Adipocyte (in vitro differentiated cells): ENCODE measurements around the gene KIF1A.

Experiments used
- DNase-seq: peaks from one replicate; pipeline ENCODE4 v3.0.0-alpha.2; 2015; ENCODE audit warnings: low read depth
- H3K27me3 ChIP-seq: replicated peaks from 2 replicates; pipeline ENCODE4 v1.7.0; 2013; ENCODE audit warnings: mild to moderate bottlenecking, low read length, moderate library complexity; ENCODE audit not compliant: control insufficient read depth, insufficient read depth
- H3K36me3 ChIP-seq: 2 replicates; pipeline ENCODE4 v1.7.0; 2013; ENCODE audit warnings: low read length, mild to moderate bottlenecking, moderate library complexity; ENCODE audit not compliant: control insufficient read depth, insufficient read depth, severe bottlenecking
- H3K4me1 ChIP-seq: 2 replicates; pipeline ENCODE4 v1.7.0; 2013; ENCODE audit warnings: mild to moderate bottlenecking, low read length, moderate library complexity; ENCODE audit not compliant: control insufficient read depth, insufficient read depth
- H3K4me3 ChIP-seq: 2 replicates; pipeline ENCODE4 v1.7.0; 2013; ENCODE audit warnings: mild to moderate bottlenecking, low read length, moderate library complexity
- H3K9ac ChIP-seq: 2 replicates; pipeline ENCODE4 v1.7.0; 2013; ENCODE audit warnings: mild to moderate bottlenecking, low read length, moderate library complexity
- H3K9me3 ChIP-seq: 2 replicates; pipeline ENCODE4 v1.7.0; 2013; ENCODE audit warnings: mild to moderate bottlenecking, low read length, moderate library complexity; ENCODE audit not compliant: control insufficient read depth

Gene KIF1A

DNA sequence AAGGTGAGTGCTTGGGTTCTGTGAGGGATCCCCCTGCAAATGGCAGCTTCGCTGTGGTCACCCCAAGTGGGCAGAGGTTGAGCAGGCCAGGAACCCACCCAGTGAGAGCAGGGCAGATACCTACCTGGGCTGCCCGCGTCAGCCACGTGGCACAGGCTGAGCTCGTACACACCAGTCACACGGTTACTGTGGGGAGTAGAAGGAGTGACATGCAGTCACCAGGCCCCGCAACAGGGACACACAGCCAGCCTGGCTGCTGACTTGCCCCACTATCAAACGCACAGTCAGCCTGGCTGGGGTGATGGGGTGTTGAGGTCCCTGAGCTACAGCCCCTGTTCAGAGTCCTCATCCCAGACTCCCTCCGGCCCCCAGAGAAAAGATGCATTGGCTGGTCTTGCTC lies 96.2 kb downstream of the KIF1A start:
- no peak for DNase-seq
- H3K27me3 ChIP-seq, result peaks cover 24% of the 10 kb centered on the region

DNA sequence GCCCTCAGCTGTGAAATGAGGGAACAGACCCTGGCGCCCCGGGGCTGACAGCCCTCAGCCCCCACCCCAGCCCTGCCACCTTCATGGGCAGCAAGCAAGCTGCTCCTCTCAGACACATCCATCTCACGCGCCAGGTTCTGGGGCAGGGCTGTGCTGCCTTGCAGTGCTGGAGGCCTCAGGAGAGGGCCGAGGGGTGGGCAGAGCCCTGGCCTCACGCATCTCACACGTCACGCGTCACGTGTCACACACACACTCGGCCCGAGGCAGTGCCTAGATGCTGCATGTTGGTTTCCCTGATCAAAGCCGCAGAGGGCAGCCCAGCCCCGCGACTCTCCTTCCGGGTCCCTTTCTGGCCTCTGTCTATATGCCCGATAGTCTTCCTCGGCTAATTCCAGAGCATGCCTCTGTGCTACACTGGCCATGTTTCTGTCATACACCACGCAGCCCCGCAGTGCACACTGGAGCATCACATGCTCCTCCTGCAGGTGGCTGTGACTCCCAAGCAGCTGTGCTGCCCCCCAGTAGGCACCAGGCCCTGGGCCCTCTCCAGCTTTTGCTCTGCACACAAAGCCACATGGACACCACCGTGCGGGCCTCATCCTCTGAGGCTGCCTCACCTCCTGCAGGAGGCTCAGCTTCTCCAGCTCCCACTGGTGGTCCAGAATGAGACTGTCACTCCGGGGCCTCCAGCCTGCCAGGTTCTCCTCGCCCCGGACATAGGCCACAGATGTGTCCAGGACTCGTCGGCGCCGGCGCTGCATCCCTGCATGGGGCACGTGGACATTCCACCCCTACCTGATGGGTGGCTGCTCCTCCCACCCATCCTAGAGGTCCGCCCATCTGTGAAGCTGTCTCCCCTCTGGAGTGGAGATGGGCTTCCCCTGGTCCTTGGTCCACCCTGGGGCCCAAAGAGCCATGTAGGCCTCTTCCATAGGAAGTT lies 97.0 kb downstream of the KIF1A start:
- no peaks in the 10 kb centered on the region for H3K9me3 ChIP-seq
- no peak overlapping the region for H3K4me3 ChIP-seq
- H3K27me3 ChIP-seq, result peaks cover 31% of the 10 kb centered on the region
- no peak for DNase-seq
- no peaks in the 10 kb centered on the region for H3K36me3 ChIP-seq
- H3K9ac ChIP-seq, result no peak overlapping the region
- no peaks in the 10 kb centered on the region for H3K4me1 ChIP-seq

More for the DNA sequence above, 96.2 kb downstream of the KIF1A start:
- Histone ChIP-seq H3K4me1 (no peaks in the 10 kb centered on the region), H3K4me3 (no peak overlapping the region), H3K9me3 (no peaks in the 10 kb centered on the region), H3K9ac (no peak overlapping the region), H3K36me3 (no peaks in the 10 kb centered on the region)

DNA sequence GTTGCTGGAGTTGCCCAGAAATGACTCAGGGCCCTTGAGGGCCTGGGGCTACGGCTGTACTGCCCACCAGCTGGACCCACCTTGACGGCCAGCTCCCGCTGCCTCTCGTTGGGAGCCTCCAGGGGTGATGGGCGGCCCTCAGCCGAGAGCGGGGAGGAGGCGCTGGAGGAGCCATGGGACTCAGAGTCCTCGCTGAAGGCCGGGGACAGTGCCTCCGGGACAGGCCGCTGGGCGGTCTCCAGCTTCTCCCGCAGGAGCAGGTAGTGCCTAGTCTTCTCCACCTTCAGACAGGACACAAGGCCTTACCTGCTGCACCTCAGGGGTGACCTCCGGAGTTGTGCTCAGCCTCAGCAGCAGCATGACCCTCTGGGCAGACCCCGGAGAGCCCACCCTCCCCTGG lies 97.6 kb downstream of the KIF1A start:
- H3K4me1 ChIP-seq, result no peaks in the 10 kb centered on the region
- H3K36me3 ChIP-seq, result no peaks in the 10 kb centered on the region
- no peaks in the 10 kb centered on the region for H3K9me3 ChIP-seq
- no peak for DNase-seq
- no peak overlapping the region for H3K4me3 ChIP-seq
- H3K9ac ChIP-seq, result no peak overlapping the region
- H3K27me3 ChIP-seq, result peaks cover 34% of the 10 kb centered on the region

DNA sequence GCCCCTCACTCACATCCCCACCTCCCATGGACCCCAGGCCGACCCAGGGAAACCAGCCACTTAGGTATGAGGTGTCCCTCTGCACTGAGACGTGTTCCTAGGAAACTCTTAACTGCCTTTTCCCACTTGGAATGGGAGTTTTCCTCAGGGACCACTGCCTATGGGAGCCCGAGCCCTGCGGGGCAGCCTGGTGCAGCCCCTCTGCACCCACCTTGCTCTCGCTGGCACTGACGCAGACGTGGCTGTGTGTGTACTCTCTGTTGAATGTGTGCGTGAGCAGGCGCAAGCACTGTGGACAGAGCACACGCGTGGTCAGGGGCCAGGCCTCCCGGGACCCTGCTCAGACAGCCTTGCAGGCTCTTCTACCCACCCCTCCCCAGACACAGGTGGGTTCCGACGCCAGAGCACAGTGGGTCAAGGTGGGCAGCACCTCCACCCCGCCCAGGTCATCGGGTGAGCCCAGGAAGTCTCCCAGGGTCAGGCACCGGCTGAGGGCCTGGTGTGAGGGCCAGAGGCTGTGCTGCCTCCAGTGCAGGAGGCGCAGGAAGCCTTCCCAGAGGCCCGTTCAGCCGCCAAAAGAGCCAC lies 98.3 kb downstream of the KIF1A start:
- H3K27me3 ChIP-seq, result peaks cover 39% of the 10 kb centered on the region
- no peaks in the 10 kb centered on the region for H3K4me1 ChIP-seq
- no peaks in the 10 kb centered on the region for H3K9me3 ChIP-seq
- H3K9ac ChIP-seq, result no peak overlapping the region
- no peaks in the 10 kb centered on the region for H3K36me3 ChIP-seq
- no peak overlapping the region for H3K4me3 ChIP-seq
- no peak for DNase-seq

DNA sequence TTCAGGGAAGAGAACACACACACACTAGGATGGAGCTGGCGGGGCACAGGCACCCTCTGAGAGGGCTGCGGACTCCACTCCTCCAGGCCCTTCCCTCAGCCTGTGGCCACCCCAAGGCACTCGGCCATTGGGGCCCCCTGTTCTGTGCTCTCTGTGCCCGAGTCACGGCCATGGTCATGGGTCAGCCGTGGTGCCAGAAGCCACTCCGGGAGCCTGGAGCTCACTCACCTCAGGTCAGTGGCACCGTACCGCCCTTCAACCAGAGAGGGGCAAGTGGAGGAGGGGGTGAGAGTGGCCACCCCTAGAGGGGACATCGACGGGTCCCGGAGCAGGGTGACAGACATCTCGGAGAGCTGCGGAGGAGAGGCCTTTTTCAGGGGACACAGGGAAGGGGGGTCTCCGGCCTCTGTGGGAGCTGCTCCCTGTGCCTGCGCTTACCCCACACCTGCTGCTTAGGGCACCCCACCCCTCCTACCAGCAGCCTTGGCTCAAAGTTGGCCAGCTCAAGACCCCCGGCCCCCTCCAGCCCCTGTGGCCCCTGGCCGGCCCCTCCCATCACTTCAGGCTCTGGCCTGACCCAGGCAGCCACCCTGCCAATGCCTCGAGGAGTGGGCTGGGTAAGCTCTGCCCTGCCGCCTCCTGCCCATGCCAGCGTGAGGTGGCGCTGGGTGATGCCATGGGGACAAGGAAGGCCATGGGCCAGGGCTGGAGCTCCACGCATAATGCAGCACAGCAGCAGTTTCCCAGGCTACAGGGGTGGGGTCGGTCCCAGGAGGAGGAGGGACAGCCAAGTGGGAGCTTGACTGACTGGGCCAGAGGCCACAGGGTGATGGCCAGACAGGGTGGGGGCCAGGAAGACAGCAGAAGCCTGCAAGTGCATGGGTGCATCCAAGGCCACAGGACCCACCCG lies 99.1 kb downstream of the KIF1A start:
- DNase-seq, result no peak
- H3K36me3 ChIP-seq, result no peaks in the 10 kb centered on the region
- no peak overlapping the region for H3K4me3 ChIP-seq

DNA sequence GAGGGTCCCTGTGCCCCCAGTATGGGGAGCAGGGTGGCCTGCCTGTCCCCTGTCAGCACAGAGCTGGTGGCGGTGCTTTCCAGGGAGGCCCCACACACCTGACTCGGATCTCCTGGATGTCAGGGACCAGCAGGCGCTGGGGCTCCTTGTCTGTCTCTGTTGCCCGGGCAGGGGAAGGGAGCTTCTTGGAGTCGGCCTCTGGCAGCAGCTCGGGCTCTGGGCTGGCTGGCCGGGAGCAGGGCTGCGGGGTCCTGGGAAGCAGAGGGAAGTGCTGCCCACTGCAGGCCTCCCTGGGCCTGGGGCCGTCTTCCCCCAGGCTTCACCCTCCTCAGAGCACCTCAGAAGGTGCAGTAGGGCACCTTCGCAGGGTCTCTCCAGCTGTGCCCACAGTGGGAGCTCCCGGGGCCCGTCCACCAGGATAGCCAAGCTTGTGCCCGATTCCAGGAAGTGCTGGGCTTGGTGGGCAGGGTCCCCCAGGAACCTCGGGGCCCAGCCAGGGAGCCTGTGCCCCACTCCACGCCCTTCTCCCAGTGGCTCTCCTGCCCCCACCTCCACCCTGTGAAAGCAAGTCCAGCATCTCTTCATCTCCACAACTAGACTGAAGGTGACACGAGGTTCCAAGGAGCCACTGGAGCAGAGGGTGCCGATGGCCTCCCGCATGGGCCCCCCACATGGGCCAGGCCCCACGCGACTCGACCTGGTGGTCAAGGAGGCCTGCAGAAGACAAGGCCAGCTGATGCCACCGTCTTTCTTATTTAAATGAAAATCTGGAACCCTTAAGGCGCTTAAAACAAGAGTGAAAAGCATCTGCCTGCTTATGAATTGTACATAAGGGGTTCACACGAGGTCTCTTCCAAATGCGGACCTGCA lies 100.1 kb downstream of the KIF1A start:
- DNase-seq, result no peak
- Histone ChIP-seq H3K9me3 (no peaks in the 10 kb centered on the region), H3K27me3 (peaks cover 48% of the 10 kb centered on the region), H3K36me3 (no peaks in the 10 kb centered on the region), H3K4me1 (no peaks in the 10 kb centered on the region), H3K4me3 (no peak overlapping the region), H3K9ac (no peak overlapping the region)

More for the DNA sequence above, 99.1 kb downstream of the KIF1A start:
- H3K9me3 ChIP-seq, result no peaks in the 10 kb centered on the region
- no peak overlapping the region for H3K9ac ChIP-seq
- H3K4me1 ChIP-seq, result no peaks in the 10 kb centered on the region
- H3K27me3 ChIP-seq, result peaks cover 43% of the 10 kb centered on the region

DNA sequence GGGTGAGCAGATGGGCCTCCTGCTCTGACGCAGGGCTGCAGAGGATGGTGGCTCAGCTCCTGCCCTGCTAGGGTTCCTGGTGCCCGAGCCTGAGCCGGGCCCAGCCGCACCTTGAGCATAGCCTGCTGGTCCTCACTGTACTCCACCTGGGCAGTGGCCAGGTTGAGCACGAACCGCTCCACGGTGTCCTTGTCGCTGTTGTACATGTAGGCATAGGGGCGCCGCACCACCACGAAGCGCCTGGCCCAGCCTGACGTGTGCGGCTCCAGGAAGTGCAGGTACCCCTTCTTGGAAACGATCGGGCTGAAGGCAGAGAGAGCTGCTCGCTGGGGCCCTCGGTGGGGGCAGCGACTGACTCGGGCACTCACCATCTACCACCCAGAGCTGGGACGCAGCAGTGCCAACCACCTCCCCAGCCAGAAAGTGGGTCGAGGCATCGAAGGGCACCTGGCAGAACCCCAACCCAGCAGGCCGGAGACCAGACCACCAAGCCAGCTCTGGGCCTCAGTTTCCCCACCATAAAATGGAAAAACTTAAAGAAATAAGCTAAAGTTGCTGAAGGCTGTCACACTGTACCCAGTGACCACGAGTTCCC lies 101.0 kb downstream of the KIF1A start:
- H3K4me3 ChIP-seq, result no peak overlapping the region
- H3K36me3 ChIP-seq, result no peaks in the 10 kb centered on the region
- no peaks in the 10 kb centered on the region for H3K4me1 ChIP-seq
- no peak overlapping the region for H3K9ac ChIP-seq
- DNase-seq, result no peak
- H3K9me3 ChIP-seq, result no peaks in the 10 kb centered on the region
- peaks cover 57% of the 10 kb centered on the region for H3K27me3 ChIP-seq

DNA sequence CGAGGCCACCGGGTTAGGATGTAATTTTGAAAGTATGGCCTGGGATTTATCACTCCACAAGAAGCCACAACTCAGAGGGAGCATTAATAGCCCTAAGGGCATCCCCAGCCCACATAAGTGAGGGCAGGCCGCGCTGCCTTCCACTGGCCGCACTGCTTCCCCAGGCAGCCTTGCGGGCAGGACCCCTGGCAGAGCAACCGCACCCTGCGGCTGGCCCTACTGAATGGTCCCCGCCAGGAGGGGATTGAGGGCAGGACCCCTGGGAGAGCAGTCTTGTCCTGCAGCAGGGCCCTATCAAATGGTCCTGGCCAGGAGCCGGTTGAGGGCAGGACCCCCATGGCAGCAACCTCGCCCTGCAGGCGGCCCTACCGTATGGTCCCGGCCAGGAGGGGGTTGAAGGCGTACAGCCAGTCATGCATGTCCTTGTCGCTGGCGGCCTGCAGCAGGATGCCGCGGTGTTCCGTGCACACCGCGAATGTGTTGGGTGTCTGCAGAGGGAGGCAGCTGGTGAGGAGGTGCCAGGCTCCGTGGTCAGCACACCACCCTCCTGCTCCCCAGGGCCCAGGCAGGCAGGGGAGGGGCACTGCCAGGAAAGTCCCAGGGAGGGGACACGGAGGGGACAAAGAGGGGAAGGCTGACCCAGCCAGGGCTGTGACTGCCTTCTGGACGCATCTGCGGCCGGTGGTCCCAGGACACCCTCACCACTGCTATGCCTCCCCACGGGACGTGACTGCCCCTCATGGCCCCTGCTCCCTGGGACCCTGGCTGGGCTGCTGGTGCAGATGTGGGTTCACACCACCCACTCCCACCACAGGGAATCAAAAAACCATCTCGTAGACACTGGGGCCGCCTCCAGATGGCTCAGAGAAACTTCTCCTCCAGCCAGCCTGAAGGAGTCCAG lies 102.1 kb downstream of the KIF1A start:
- H3K4me1 ChIP-seq, result no peaks in the 10 kb centered on the region
- no peak overlapping the region for H3K4me3 ChIP-seq
- no peaks in the 10 kb centered on the region for H3K9me3 ChIP-seq
- H3K9ac ChIP-seq, result no peak overlapping the region
- no peaks in the 10 kb centered on the region for H3K36me3 ChIP-seq
- DNase-seq, result no peak
- peaks cover 64% of the 10 kb centered on the region for H3K27me3 ChIP-seq

DNA sequence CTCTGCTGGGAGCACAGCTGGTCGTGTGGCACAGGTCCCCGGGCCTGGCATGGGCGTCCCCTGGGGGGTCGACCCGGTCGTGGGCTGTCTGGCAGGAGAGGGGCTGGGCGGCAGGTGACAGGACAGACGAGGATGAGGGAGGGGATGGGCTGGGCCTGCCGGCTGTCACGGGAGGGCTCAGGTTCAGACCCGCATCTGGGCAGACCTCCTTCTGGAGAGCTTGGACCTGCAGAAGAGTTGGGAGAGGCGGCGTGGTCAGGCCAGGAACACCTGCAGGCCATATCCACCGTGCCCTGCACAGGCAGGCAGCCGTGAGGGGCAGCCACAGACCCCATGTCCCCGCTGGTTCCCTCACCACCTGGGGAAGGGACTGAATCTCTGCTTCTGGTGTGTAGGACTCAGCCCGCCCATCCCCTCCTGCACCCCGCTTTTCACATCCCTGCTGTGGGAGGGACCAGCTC lies 102.8 kb downstream of the KIF1A start:
- no peaks in the 10 kb centered on the region for H3K9me3 ChIP-seq
- DNase-seq, result no peak
- H3K4me1 ChIP-seq, result no peaks in the 10 kb centered on the region
- no peaks in the 10 kb centered on the region for H3K36me3 ChIP-seq
- H3K27me3 ChIP-seq, result peaks cover 68% of the 10 kb centered on the region
- H3K4me3 ChIP-seq, result no peak overlapping the region
- H3K9ac ChIP-seq, result no peak overlapping the region
